HCT116 (cell line): ENCODE data around the gene GM2A. TPM values are rescaled to one million over a fixed set of nuclear protein-coding genes. Genes with fewer than 3 reads are reported as not detected.
A peak's percentile ranks its signal among the peaks of the same experiment; 100 is the strongest.

Source experiments
- ATAC-seq: fragments of 200-7000 bp; cut with Tn5 transposase; 2 replicates; pipeline ENCODE4 v1.9.1; 2020; ENCODE audit warnings: mild to moderate bottlenecking, moderate library complexity
- BruUV-seq: library from RNA; stranded (reverse); fragments of 400-500 nt; replicated peaks from 2 replicates; lab custom pipeline; 2021; lab: Mats Ljungman, UMichigan
- CTCF ChIA-PET: fragments of 300-600 bp; sonication (Branson Sonifier 250); formaldehyde crosslinking; loops from one replicate; lab custom pipeline; 2021; ENCODE audit warnings: antibody characterized with exemption; lab: Charles Lee
- POLR2A ChIA-PET: fragments of 300-600, 350-600 bp; sonication (Branson Sonifier 250); formaldehyde crosslinking; loops from one replicate; lab custom pipeline; 2021; ENCODE audit warnings: antibody characterized with exemption; lab: Charles Lee
- RAD21 ChIA-PET, 2 experiments: fragments of 300-600 bp; sonication (Branson Sonifier 250); formaldehyde crosslinking; loops; one replicate each; lab custom pipeline; 2023; ENCODE audit warnings: low total read pairs in 2 of 2; ENCODE audit not compliant: uncharacterized antibody in 2 of 2, unreplicated experiment in 2 of 2, low non-redundant PET in 1 of 2; lab: Charles Lee
- DNase-seq: peaks from one replicate; pipeline ENCODE4 v3.0.0-alpha.2; 2010; ENCODE audit warnings: low read depth, low spot score
- H2AFZ ChIP-seq: fragments of 200-600 bp; shearing (Covaris generic), sonication (generic); 2 replicates; pipeline ENCODE4 v1.6.1; 2017; ENCODE audit warnings: low read depth, mixed run types, mixed read lengths, antibody characterized with exemption, low read length; ENCODE audit not compliant: poor library complexity, severe bottlenecking
- H3K27ac ChIP-seq: 2 replicates; pipeline ENCODE4 v1.5.1; 2012; ENCODE audit warnings: low read depth, low read length
- H3K27me3 ChIP-seq: fragments of 200-600 bp; sonication (generic); 2 replicates; pipeline ENCODE4 v1.6.1; 2016; ENCODE audit warnings: mixed run types, low read length, mixed read lengths; ENCODE audit not compliant: insufficient read depth
- H3K36me3 ChIP-seq, 2 experiments: fragments of 200-500 bp in 1 of 2; fragments of 200-600 bp in 1 of 2; sonication (Bioruptor generic) in 1 of 2; sonication (generic) in 1 of 2; 2 replicates each; pipeline versions ENCODE4 v1.5.1 to v1.6.1; 2014 to 2016; ENCODE audit warnings: low read length in 2 of 2, inconsistent platforms in 1 of 2, mixed read lengths in 1 of 2, mixed run types in 1 of 2; ENCODE audit not compliant: insufficient read depth in 2 of 2, control insufficient read depth in 1 of 2
- H3K4me1 ChIP-seq, 2 experiments: fragments of 200-600 bp in 1 of 2; sonication (generic) in 1 of 2; 2 replicates each; pipeline versions ENCODE4 v1.5.1 to v1.6.1; 2012 to 2017; ENCODE audit warnings: low read length in 2 of 2, inconsistent platforms in 1 of 2, mild to moderate bottlenecking in 1 of 2, mixed read lengths in 1 of 2, mixed run types in 1 of 2, moderate library complexity in 1 of 2; ENCODE audit not compliant: insufficient read depth in 2 of 2, control insufficient read depth in 1 of 2
- H3K4me2 ChIP-seq: fragments of 200-600 bp; sonication (generic); 2 replicates; pipeline ENCODE4 v1.6.1; 2017; ENCODE audit warnings: mixed run types, low read length, mixed read lengths
- H3K4me3 ChIP-seq, 2 experiments: fragments of 200-600 bp in 1 of 2; sonication (generic) in 1 of 2; replicated peaks in 1 of 2; 2 replicates each; pipeline ENCODE4 v1.5.1; 2011 to 2016; ENCODE audit warnings: low read length in 2 of 2, control low read depth in 1 of 2, low read depth in 1 of 2, mild to moderate bottlenecking in 1 of 2, mixed read lengths in 1 of 2, mixed run types in 1 of 2
- H3K79me2 ChIP-seq: fragments of 200-600 bp; sonication (generic); 2 replicates; pipeline ENCODE4 v1.6.1; 2017; ENCODE audit warnings: mild to moderate bottlenecking, mixed run types, low read length, moderate library complexity, mixed read lengths; ENCODE audit not compliant: insufficient read depth
- H3K9ac ChIP-seq: fragments of 200-600 bp; sonication (generic); 2 replicates; pipeline ENCODE4 v1.6.1; 2016; ENCODE audit warnings: low read length, mixed read lengths
- H3K9me2 ChIP-seq: fragments of 200-600 bp; sonication (generic), shearing (Covaris generic); 2 replicates; pipeline ENCODE4 v1.6.1; 2017; ENCODE audit warnings: mixed run types, mild to moderate bottlenecking, moderate library complexity; ENCODE audit not compliant: insufficient read depth
- H3K9me3 ChIP-seq, 2 experiments: fragments of 200-500 bp in 1 of 2; fragments of 200-600 bp in 1 of 2; sonication (Bioruptor generic) in 1 of 2; sonication (generic) in 1 of 2; 2 replicates each; pipeline ENCODE4 v1.6.1; 2014 to 2017; ENCODE audit warnings: low read length in 2 of 2, mixed read lengths in 2 of 2, inconsistent platforms in 1 of 2, low read depth in 1 of 2, mild to moderate bottlenecking in 1 of 2, mixed run types in 1 of 2, moderate library complexity in 1 of 2; ENCODE audit not compliant: control insufficient read depth in 1 of 2, insufficient read depth in 1 of 2
- H4K20me1 ChIP-seq: fragments of 200-600 bp; sonication (generic), shearing (Covaris generic); 2 replicates; pipeline ENCODE4 v1.6.1; 2017; ENCODE audit warnings: mixed run types, mild to moderate bottlenecking, moderate library complexity; ENCODE audit not compliant: insufficient read depth
- CBX3 ChIP-seq: IDR thresholded peaks from 2 replicates; pipeline ENCODE4 v1.6.1; 2012; ENCODE audit warnings: low read depth
- CTCF ChIP-seq, 3 experiments: fragments of 200-600 bp in 1 of 3; sonication (generic) in 1 of 3; IDR thresholded peaks in 2 of 3; conservative IDR thresholded peaks in 1 of 3; 2 replicates each; pipeline ENCODE4 v1.5.1; 2012 to 2017; ENCODE audit warnings: low read depth in 2 of 3, low read length in 2 of 3, antibody characterized with exemption in 1 of 3, borderline replicate concordance in 1 of 3, control low read depth in 1 of 3, mild to moderate bottlenecking in 1 of 3, mixed read lengths in 1 of 3, mixed run types in 1 of 3, moderate library complexity in 1 of 3; ENCODE audit not compliant: insufficient read depth in 1 of 3
- EGR1 ChIP-seq: IDR thresholded peaks from 2 replicates; pipeline ENCODE4 v1.6.1; 2012; ENCODE audit warnings: low read depth
- ELF1 ChIP-seq: IDR thresholded peaks from 2 replicates; pipeline ENCODE4 v1.6.1; 2012; ENCODE audit warnings: low read depth, borderline replicate concordance
- POLR2A ChIP-seq: IDR thresholded peaks from 2 replicates; pipeline ENCODE4 v1.7.0; 2011; ENCODE audit warnings: borderline replicate concordance; ENCODE audit not compliant: insufficient read depth, insufficient read length; ENCODE audit errors: extremely low read depth
- POLR2AphosphoS5 ChIP-seq: IDR thresholded peaks from 2 replicates; pipeline ENCODE4 v1.6.1; 2011; ENCODE audit warnings: mild to moderate bottlenecking, low read depth, low read length, moderate library complexity
- RAD21 ChIP-seq: IDR thresholded peaks from 2 replicates; pipeline ENCODE4 v1.6.1; 2012; ENCODE audit warnings: low read depth, mild to moderate bottlenecking
- REST ChIP-seq: IDR thresholded peaks from 2 replicates; pipeline ENCODE4 v1.6.1; 2012; ENCODE audit warnings: low read depth
- YY1 ChIP-seq: IDR thresholded peaks from 2 replicates; pipeline ENCODE4 v1.6.1; 2011; ENCODE audit warnings: low read length, low read depth, moderate library complexity, mild to moderate bottlenecking; ENCODE audit not compliant: insufficient replicate concordance; ENCODE audit errors: extremely low read depth
- intact Hi-C: fragments of 100-400 bp; cut with micrococcal nuclease; formaldehyde crosslinking; loops from 2 replicates; pipeline ENCODE4 v1.10.0; 2022
- total RNA-seq: library from RNA; stranded (reverse); gene quantifications from one replicate; pipeline ENCODE4 v1.2.1, GENCODE V29; 2021; ENCODE audit not compliant: unreplicated experiment
- TF ChIP-seq, protein P1 (sequence below): IDR thresholded peaks from 2 replicates; pipeline ENCODE4 v1.6.1; 2011; ENCODE audit warnings: mild to moderate bottlenecking, low read length, moderate library complexity; ENCODE audit not compliant: insufficient replicate concordance; ENCODE audit errors: extremely low read depth

Gene GM2A
- total RNA-seq, 1 experiment from 2014 or later, result 25.0 TPM

DNA sequence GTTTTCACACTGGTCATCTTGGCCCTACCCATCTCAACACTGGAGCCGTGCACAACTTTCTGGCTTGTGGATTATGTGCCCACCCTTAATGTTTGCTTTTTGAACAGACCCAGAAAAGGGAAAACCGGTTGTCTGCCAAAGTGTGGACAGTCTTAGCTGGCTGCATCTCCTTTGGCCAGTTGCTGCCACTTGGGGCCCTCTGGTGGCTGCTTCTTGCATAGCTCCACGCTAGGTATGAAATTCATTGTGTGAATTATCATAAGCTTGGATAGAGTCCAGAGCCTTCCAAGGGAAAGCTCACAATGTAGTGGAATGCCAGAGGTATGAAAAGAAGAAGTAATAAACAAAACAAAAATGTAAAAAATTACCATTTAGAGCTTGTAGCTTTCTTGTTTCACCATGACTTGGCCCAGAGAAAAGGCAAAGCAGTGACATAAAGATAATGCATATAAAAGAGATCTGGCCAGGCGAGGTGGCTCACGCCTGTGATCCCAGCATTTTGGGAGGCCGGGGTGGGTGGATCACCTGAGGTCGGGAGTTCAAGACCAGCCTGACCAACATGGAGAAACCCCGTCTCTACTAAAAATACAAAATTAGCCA is 63.1 kb downstream of the GM2A start:
- intact Hi-C loops, result loop anchor here (1.0 to 10.0 kb wide), 4 partner anchors 32 to 426 kb away; no protein-coding TSS in a partner anchor
- H3K36me3 ChIP-seq, result no peaks in the 10 kb centered on the region
- H3K79me2 ChIP-seq, result no peaks in the 10 kb centered on the region
- no peak overlapping the region for H3K4me3 ChIP-seq
- no peak overlapping the region for H3K9ac ChIP-seq
- POLR2A ChIA-PET, result interaction anchor here (0.8 kb wide), 1 partner anchor 28 kb away, joined by 3 read pairs; no protein-coding TSS in a partner anchor
- CTCF ChIA-PET, result interaction anchor here (0.6 to 1.6 kb wide), 16 partner anchors 9 to 336 kb away, joined by 3 to 9 read pairs (median 4); partner anchors contain the start of genes CCDC69, GM2A and SLC36A1
- H3K9me2 ChIP-seq, result no peaks in the 10 kb centered on the region
- RAD21 ChIA-PET, result interaction anchor here (0.7 to 1.1 kb wide), 3 partner anchors 63 to 268 kb away, joined by 3 to 7 read pairs (median 3); partner anchors contain the start of gene GM2A (in 1 of the 2)
- H3K27ac ChIP-seq, result no peak overlapping the region
- H3K4me1 ChIP-seq, result no peaks in the 10 kb centered on the region
- no peaks in the 10 kb centered on the region for H4K20me1 ChIP-seq
- BruUV-seq, result no TSS peak
- no peaks in the 10 kb centered on the region for H3K9me3 ChIP-seq
- TF ChIP-seq CTCF (IDR thresholded peaks at IDR 0.05 in 2 of 3, conservative IDR thresholded peaks at IDR 0.05 in 1 of 3; ENCODE audit: borderline replicate concordance in 1 of 3, insufficient read depth in 1 of 3, low read depth in 2 of 3, low read length in 2 of 3), result peak; percentile 86 to 95 (median 93)
- no peak for TF ChIP-seq POLR2AphosphoS5
- peak; percentile 6 for TF ChIP-seq YY1
- TF ChIP-seq RAD21, result peak; percentile 89
- no peak overlapping the region for H2AFZ ChIP-seq
- H3K4me2 ChIP-seq, result no peak overlapping the region
- DNase-seq (peak; percentile 37), ATAC-seq (peak; percentile 91)
- H3K27me3 ChIP-seq, result no peaks in the 10 kb centered on the region

- no peak overlapping the region for H2AFZ ChIP-seq
- no peaks in the 10 kb centered on the region for H3K79me2 ChIP-seq
- POLR2A ChIA-PET, result no interaction called here
- no peaks in the 10 kb centered on the region for H3K4me1 ChIP-seq
- H3K9me3 ChIP-seq, result no peaks in the 10 kb centered on the region
- no peaks in the 10 kb centered on the region for H3K36me3 ChIP-seq
- no peak for DNase-seq
- H3K27ac ChIP-seq, result no peak overlapping the region
- CTCF ChIA-PET, result interaction anchor here (0.7 to 1.4 kb wide), 4 partner anchors 29 to 334 kb away, joined by 3 to 5 read pairs (median 4); partner anchors contain the start of gene SLC36A1
- no peak overlapping the region for H3K9ac ChIP-seq
- intact Hi-C loops, result loop anchor here (5.0 to 10.0 kb wide), 2 partner anchors 177 to 424 kb away; no protein-coding TSS in a partner anchor
- no peaks in the 10 kb centered on the region for H3K9me2 ChIP-seq
- ATAC-seq, result no peak
- BruUV-seq, result no TSS peak
- H3K27me3 ChIP-seq, result no peaks in the 10 kb centered on the region
- RAD21 ChIA-PET, result no interaction called here
- H3K4me3 ChIP-seq, result no peak overlapping the region
- H3K4me2 ChIP-seq, result no peak overlapping the region
- no peaks in the 10 kb centered on the region for H4K20me1 ChIP-seq
- TF ChIP-seq CBX3, result no peak
- no peak for TF ChIP-seq POLR2A
- no peak for TF ChIP-seq ELF1
- TF ChIP-seq REST, result no peak
- TF ChIP-seq EGR1, result no peak
- no peak for TF ChIP-seq YY1
- TF ChIP-seq, protein P1, sequence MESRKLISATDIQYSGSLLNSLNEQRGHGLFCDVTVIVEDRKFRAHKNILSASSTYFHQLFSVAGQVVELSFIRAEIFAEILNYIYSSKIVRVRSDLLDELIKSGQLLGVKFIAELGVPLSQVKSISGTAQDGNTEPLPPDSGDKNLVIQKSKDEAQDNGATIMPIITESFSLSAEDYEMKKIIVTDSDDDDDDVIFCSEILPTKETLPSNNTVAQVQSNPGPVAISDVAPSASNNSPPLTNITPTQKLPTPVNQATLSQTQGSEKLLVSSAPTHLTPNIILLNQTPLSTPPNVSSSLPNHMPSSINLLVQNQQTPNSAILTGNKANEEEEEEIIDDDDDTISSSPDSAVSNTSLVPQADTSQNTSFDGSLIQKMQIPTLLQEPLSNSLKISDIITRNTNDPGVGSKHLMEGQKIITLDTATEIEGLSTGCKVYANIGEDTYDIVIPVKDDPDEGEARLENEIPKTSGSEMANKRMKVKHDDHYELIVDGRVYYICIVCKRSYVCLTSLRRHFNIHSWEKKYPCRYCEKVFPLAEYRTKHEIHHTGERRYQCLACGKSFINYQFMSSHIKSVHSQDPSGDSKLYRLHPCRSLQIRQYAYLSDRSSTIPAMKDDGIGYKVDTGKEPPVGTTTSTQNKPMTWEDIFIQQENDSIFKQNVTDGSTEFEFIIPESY, result no peak
Measured at GRCh38 chr5:151317871-151318270, 64.9 kb downstream of the GM2A start.
